NB4 (cell line): ENCODE data around the gene MED26.

ENCODE experiments used
- DNase-seq: peaks from one replicate; pipeline ENCODE4 v3.0.0; 2010; ENCODE audit warnings: low read depth
- H3K4me3 ChIP-seq: one replicate; pipeline ENCODE4 v1.5.1; 2011; ENCODE audit warnings: mild to moderate bottlenecking, low read depth, low read length, moderate library complexity
- CTCF ChIP-seq: IDR thresholded peaks from one replicate; pipeline ENCODE4 v1.5.1; 2012; ENCODE audit warnings: low read depth, low read length
- MAX ChIP-seq: IDR thresholded peaks from 2 replicates; pipeline ENCODE4 v1.6.1; 2011; ENCODE audit warnings: low read depth, low read length
- MYC ChIP-seq: IDR thresholded peaks from 2 replicates; pipeline ENCODE4 v1.6.1; 2011; ENCODE audit warnings: low read depth, low read length
- POLR2A ChIP-seq: IDR thresholded peaks from 2 replicates; pipeline ENCODE4 v1.6.1; 2011; ENCODE audit warnings: mild to moderate bottlenecking; ENCODE audit not compliant: insufficient read length; ENCODE audit errors: extremely low read depth

The MED26 gene

GRCh38 chr19:16582486-16583261 lies 45.3 kb downstream of the MED26 start:
- no peak for TF ChIP-seq POLR2A
- TF ChIP-seq CTCF, result no peak
- no peak for TF ChIP-seq MYC
- TF ChIP-seq MAX, result no peak
- H3K4me3 ChIP-seq, result no peak overlapping the region
- DNase-seq, result no peak

GRCh38 chr19:16581971-16582343 lies 46.0 kb downstream of the MED26 start:
- no peak overlapping the region for H3K4me3 ChIP-seq
- DNase-seq, result no peak
- TF ChIP-seq CTCF, result no peak
- no peak for TF ChIP-seq POLR2A
- no peak for TF ChIP-seq MYC
- TF ChIP-seq MAX, result no peak

- no peak for DNase-seq
- no peak overlapping the region for H3K4me3 ChIP-seq
- no peak for TF ChIP-seq MAX
- TF ChIP-seq POLR2A, result no peak
- no peak for TF ChIP-seq MYC
- no peak for TF ChIP-seq CTCF
Measured at GRCh38 chr19:16581145-16581970, 46.6 kb downstream of the MED26 start.

GRCh38 chr19:16579381-16579780 lies 48.6 kb downstream of the MED26 start:
- no peak for TF ChIP-seq MAX
- no peak for TF ChIP-seq MYC
- no peak for TF ChIP-seq POLR2A
- no peak for TF ChIP-seq CTCF
- H3K4me3 ChIP-seq, result no peak overlapping the region
- DNase-seq, result no peak

- no peak overlapping the region for H3K4me3 ChIP-seq
- TF ChIP-seq MYC (no peak), MAX (no peak), CTCF (no peak), POLR2A (no peak)
- no peak for DNase-seq
Measured at GRCh38 chr19:16577531-16577985, 50.4 kb downstream of the MED26 start.
